HG03354 (cell line): ENCODE results near the gene GALNT18.

Source experiments
- ATAC-seq: cut with Tn5 transposase; IDR thresholded peaks from one replicate; pipeline ENCODE4 v1.9.1; 2021; ENCODE audit warnings: mild to moderate bottlenecking; ENCODE audit not compliant: unreplicated experiment, poor library complexity, severe bottlenecking

The GALNT18 gene

GRCh38 chr11:11308249-11308648 is 313.6 kb downstream of the GALNT18 start:
- no peak for ATAC-seq

GRCh38 chr11:11306855-11307254 is 314.9 kb downstream of the GALNT18 start:
- no peak for ATAC-seq

DNA sequence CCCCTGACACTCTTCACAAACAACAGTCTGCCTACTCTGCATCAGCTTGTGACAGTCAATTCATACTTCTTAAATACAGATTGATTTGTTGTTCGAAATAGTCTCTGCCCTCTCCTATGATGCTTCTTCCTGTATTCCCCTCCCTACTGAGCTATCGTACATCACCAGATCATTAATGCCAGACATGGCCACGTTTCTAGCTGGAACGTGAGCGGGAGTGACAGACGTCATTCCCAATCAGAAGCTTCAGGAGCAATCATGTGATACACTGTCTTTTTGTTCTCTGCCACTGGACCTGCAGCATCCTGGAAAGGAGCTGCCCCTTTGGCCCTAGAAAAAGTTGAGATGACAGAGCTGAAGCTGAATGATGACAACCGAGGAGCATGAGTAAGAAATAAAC is 317.3 kb downstream of the GALNT18 start:
- ATAC-seq = no peak

DNA sequence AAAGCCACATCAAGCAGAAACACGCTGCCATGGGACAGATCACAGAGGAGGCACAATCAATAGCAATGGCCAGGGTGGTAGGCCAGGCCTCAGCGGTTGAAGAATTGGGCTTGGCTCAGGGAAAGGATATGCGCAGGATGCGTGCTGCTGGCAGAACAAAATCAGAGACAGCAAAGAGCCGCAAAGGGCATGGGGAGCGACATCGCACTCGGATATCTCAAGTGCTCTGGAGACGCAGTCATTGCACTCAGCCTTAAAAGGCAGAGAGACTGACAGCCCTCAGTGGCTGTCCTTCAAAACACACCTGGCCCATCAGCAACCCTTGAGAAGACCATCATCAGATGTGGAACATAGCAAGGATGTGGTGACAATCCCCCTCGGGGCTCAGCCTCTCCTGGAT is 319.2 kb downstream of the GALNT18 start:
- ATAC-seq = no peak

GRCh38 chr11:11301212-11301611 is 320.6 kb downstream of the GALNT18 start:
- no peak for ATAC-seq

GRCh38 chr11:11297578-11297977 is 324.2 kb downstream of the GALNT18 start:
- no peak for ATAC-seq

- ATAC-seq = no peak
Observed at GRCh38 chr11:11296434-11296833, 325.4 kb downstream of the GALNT18 start.

DNA sequence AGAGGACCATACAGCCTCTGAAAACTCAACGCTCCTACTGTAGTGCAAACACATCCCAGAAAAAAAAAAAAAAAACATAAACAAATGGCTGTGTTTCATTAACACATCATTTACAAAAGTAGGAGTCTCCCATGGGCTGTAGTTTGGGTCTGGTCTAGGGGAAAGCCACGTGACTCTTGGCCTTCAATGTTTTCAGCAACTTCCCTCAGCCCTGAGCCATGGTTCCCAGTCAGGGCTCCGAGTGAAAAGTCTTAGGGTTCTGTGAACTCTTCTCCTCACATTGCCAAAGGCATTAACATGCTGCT is 327.3 kb downstream of the GALNT18 start:
- ATAC-seq = no peak

DNA sequence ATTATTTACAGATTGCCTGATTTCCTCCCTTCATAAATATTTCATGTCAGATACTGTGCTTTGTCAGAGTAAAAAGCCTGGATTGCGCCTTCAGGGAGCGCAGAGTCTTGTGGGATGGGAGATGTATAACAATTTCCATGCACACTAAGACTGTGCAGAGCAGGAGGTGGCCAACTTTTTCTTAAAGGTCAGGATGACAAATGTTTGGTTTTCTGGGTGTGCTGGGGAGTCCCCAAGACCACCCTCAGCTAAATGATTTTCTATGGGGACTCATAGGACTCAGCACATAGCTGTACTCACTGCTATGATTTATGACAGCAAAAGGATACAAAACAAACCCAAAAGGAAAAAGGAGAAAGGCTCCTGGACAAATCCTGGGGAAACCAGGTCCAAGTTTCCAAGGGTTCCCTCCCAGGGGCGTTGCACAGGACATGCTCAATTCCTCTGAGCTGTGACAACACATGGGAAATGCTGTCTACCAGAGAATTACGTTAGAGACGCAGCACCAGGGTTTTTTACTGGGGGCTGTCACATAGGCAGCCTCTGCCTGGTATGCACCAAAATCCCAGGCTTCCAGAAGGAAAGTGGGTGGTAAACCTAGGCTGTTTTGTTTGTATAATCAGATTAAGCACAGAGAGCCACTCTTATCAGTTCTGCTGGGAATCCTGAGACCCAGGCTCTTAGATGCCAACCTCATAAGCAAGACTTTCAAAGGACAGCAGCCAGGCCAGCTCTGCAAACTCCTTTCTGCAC is 327.8 kb downstream of the GALNT18 start:
- no peak for ATAC-seq

DNA sequence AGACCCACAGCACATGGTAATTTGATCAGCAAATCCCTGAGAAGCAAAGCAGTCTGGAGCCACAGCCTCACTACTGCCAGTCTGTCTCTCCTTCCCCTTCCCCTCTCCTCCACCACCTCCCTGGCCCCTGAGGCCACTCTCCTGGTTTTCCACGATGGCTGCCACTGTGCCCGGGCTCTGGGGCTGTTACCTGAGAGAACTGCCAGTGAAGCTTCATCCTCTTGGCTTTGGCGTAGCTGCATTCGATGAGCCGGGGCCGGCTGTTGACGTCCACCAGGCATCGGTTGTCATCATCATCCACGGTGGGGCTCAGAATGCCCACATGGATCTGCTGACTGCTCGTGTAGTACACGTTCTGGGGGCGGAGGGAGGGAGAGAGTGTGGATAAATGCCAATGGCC is 329.0 kb downstream of the GALNT18 start:
- ATAC-seq = no peak

- no peak for ATAC-seq
Observed at GRCh38 chr11:11291041-11292015, 330.5 kb downstream of the GALNT18 start.

DNA sequence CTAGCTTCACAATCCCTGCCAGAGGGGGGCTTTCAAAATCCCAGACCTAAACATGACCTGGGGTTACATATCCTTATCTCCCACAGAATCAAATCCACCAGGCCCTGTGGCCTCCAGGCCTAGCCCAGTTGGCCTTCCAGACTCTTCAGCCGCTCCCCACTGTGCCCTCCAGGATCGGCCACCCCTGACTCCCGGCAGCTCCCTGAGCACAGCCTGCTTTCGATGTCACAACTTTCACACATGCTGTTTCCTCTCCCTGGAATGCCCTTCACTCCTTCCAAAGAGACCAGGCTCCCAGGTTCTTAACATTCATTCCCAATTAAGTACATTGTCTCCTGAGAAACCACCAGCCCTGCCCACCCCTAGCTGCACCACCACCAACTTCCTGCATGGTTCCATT is 331.5 kb downstream of the GALNT18 start:
- ATAC-seq = no peak

DNA sequence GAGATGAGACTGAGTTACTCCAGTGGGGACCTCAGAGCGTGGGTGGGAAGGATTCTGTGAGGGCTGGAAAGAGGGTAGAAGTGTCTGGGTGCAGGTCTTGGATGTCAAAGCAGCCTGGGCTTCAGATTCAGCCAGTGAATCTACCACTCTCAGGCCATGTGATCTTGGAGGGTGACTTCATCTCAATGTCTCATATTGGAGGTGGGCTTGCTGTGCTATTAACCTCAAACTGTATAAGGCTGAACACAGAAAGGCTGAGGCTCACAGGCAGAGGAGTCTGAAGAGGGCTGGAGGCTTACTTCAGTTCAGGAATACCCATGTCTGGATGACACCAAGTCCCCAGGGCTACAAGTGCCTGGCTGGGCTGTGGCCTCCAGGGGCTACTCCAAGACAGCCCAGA is 332.1 kb downstream of the GALNT18 start:
- no peak for ATAC-seq

DNA sequence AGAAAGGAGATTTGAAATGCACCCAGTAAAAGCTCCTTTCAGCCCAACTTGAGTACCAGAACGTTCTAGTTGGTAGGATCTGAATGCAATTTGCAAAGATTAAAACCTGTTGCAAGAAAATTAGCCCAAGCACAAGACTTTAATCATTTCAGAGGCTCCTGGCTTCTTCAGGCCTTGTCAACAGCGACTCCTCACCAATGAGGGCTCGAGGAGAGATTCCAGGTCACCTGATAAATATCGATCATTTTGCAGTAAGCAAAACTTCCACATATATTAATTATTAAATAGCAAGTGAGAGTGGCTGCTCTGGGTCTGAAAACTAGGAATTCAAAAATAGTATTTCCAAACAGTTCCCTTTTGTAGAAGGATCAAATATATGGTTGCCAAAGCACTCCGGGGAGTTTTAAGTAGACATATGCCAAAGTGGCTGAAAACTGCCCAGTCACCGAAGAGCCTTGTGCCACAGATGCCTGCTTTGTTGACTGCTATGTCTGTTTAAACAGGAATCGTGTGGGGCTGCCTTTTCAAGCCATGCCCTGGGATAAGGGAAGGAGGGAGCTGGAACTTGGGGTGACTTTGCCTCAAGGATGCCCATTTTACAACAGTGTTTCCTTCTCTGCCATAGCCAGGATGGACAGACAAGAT is 332.7 kb downstream of the GALNT18 start:
- ATAC-seq = no peak

- ATAC-seq = no peak
Observed at GRCh38 chr11:11284481-11284880, 337.3 kb downstream of the GALNT18 start.

DNA sequence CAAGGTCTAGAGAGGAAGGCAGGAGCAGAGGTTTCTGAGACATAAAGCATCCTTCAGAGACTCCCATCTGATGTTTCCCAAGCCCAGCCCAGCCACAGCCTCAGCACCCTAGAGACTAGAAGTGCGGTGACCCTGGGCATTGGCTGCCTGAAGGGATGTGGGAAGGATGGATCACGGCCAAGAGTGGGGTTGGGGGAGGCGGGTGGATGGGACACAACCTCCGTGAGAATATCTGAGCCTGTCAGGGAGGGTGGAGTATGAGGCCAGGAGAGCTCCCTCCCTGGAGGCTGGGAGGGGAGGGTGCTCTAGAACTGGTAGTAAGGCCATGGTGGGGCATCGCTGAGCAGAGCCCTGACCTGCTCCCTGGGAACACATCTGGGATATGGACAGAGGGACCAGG is 340.2 kb downstream of the GALNT18 start:
- ATAC-seq = no peak

GRCh38 chr11:11280826-11281225 is 341.0 kb downstream of the GALNT18 start:
- no peak for ATAC-seq

DNA sequence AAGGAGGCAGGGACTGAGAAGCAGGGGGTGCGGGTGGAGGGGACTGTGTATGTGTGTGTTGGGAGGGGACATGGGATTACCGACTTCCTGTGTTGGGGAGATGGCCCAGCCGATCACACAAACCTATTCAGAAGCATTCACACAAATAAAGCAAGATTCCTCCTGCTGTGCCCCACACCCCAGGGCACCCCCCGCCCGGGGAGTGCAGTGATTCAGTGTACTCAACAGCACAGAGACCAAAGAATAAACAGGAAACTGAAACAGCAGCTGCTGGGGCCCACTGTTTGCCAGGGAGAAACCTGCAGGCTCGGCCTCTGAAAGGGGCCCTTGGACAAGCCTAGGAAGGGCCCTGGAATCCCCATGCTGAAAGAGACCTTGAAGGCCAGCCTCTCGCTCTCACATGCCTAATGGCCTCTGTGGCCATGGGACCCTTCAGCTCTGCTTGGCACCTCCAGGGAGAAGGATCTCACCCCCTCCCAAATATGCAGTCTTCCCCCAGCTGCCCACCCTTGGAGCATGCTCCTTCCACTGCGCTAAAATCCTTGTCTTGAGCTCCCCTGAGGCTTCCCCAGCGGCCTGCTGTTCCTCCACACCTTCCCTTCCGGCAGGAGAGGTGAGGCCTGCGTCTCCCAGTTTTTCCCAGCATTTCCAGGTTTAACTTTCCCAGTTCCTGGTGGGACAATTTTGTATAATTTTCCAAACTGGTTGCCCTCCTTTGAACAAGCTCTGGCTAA is 341.7 kb downstream of the GALNT18 start:
- ATAC-seq = no peak

- no peak for ATAC-seq
Observed at GRCh38 chr11:11272254-11272653, 349.6 kb downstream of the GALNT18 start.

GRCh38 chr11:11270236-11270775 is 351.5 kb downstream of the GALNT18 start:
- no peak for ATAC-seq
